ENCODE measurements around the gene FCHO2.

FCHO2 gene

GRCh38 chr5:73137563-73138530, 182.0 kb downstream of the FCHO2 start:
- no peak for FAIRE-seq

DNA sequence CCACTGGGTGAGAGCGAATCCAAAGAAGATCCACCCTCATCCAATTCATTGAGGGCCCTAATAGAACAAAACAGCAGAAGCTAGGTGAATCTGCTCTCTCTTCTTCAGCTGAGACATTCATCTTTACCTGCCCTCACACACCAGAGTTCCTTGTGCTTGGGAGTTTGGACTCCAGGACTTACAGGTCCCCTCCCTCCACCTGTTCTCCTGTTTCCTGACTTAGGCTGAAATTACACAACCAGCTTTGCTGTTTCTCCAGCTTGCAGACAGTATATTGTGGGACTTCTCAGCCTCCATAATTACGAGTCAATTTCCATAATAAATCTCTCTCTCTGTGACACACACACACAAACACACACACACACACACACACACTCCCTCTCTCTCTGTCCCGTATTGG, 183.6 kb downstream of the FCHO2 start:
- FAIRE-seq = no peak
